Panc1 (cell line): Measurements from ENCODE around the gene YDJC. TPM values are rescaled to one million over a fixed set of nuclear protein-coding genes. Genes with fewer than 3 reads are reported as not detected.

Experiments
- ATAC-seq: fragments of 200-7000 bp; cut with Tn5 transposase; 2 replicates; pipeline ENCODE4 v1.9.1; 2020; ENCODE audit warnings: mild to moderate bottlenecking, moderate library complexity
- BruUV-seq: library from RNA; stranded (reverse); fragments of 400-500 nt; replicated peaks from 2 replicates; lab custom pipeline; 2021; lab: Mats Ljungman, UMichigan
- CTCF ChIA-PET: fragments of 300-600 bp; sonication (Branson Sonifier 250); formaldehyde crosslinking; loops from one replicate; lab custom pipeline; 2022; ENCODE audit warnings: antibody characterized with exemption; lab: Charles Lee
- POLR2A ChIA-PET: fragments of 300-600 bp; sonication (Branson Sonifier 250); formaldehyde crosslinking; loops from one replicate; lab custom pipeline; 2022; ENCODE audit warnings: antibody characterized with exemption; lab: Charles Lee
- DNase-seq: peaks from one replicate; pipeline ENCODE4 v3.0.0-alpha.2; 2010; ENCODE audit warnings: low read depth, low spot score
- H3K27ac ChIP-seq: 2 replicates; pipeline ENCODE4 v1.5.1; 2011; ENCODE audit warnings: mild to moderate bottlenecking, low read length, inconsistent platforms
- H3K27me3 ChIP-seq: fragments of 200-500 bp; sonication (Bioruptor generic); 2 replicates; pipeline ENCODE4 v1.6.0; 2014; ENCODE audit warnings: low read length, inconsistent platforms; ENCODE audit not compliant: control insufficient read depth, insufficient read depth
- H3K36me3 ChIP-seq: fragments of 200-500 bp; sonication (Bioruptor generic); 2 replicates; pipeline ENCODE4 v1.5.1; 2014; ENCODE audit warnings: inconsistent platforms, mild to moderate bottlenecking, low read length, moderate library complexity; ENCODE audit not compliant: control insufficient read depth, insufficient read depth
- H3K4me1 ChIP-seq: 2 replicates; pipeline ENCODE4 v1.5.1; 2011; ENCODE audit warnings: inconsistent platforms, mild to moderate bottlenecking, low read length, moderate library complexity; ENCODE audit not compliant: control insufficient read depth, insufficient read depth
- H3K4me3 ChIP-seq, 2 experiments: 2 replicates each; pipeline ENCODE4 v1.5.1; 2011 to 2012; ENCODE audit warnings: low read depth in 2 of 2, low read length in 2 of 2, mild to moderate bottlenecking in 2 of 2, inconsistent platforms in 1 of 2, moderate library complexity in 1 of 2
- H3K9me3 ChIP-seq: fragments of 200-500 bp; sonication (Bioruptor generic); 2 replicates; pipeline ENCODE4 v1.5.1; 2014; ENCODE audit warnings: low read depth, mild to moderate bottlenecking, inconsistent platforms, low read length, moderate library complexity; ENCODE audit not compliant: control insufficient read depth, insufficient read depth
- CTCF ChIP-seq: fragments of 450-650 bp; IDR thresholded peaks from 2 replicates; pipeline ENCODE4 v1.5.1; 2017; ENCODE audit warnings: mild to moderate bottlenecking
- POLR2AphosphoS5 ChIP-seq: IDR thresholded peaks from 2 replicates; pipeline ENCODE4 v1.6.1; 2012; ENCODE audit warnings: mild to moderate bottlenecking, low read depth, low read length, moderate library complexity
- REST ChIP-seq, 2 experiments: IDR thresholded peaks; 2 replicates each; pipeline ENCODE4 v1.6.1; 2011 to 2012; ENCODE audit warnings: low read depth in 2 of 2, control low read depth in 1 of 2, low read length in 1 of 2, mild to moderate bottlenecking in 1 of 2, moderate library complexity in 1 of 2; ENCODE audit not compliant: insufficient read depth in 1 of 2
- SIN3A ChIP-seq: IDR thresholded peaks from 2 replicates; pipeline ENCODE4 v1.6.1; 2012; ENCODE audit warnings: low read depth, mild to moderate bottlenecking, low read length, moderate library complexity, borderline replicate concordance; ENCODE audit not compliant: insufficient read depth
- TCF7L2 ChIP-seq: IDR thresholded peaks from 2 replicates; pipeline ENCODE4 v1.6.1; 2011; ENCODE audit warnings: mild to moderate bottlenecking, low read depth, low read length, inconsistent platforms
- in situ Hi-C: cut with HindIII; loops from 2 replicates; pipeline ENCODE4 v1.10.0; 2016; ENCODE audit warnings: low sequenced_read_pairs, low pct_unique_long_range_greater_than_20kb
- intact Hi-C: fragments of 100-400 bp; cut with micrococcal nuclease; formaldehyde crosslinking; loops from one replicate; pipeline ENCODE4 v1.10.0; 2022; ENCODE audit not compliant: unreplicated experiment
- total RNA-seq: library from RNA; stranded (reverse); gene quantifications from one replicate; pipeline ENCODE4 v1.2.1, GENCODE V29; 2021; ENCODE audit not compliant: unreplicated experiment

Gene YDJC
- total RNA-seq, 1 experiment from 2014 or later, result 60.6 TPM

DNA sequence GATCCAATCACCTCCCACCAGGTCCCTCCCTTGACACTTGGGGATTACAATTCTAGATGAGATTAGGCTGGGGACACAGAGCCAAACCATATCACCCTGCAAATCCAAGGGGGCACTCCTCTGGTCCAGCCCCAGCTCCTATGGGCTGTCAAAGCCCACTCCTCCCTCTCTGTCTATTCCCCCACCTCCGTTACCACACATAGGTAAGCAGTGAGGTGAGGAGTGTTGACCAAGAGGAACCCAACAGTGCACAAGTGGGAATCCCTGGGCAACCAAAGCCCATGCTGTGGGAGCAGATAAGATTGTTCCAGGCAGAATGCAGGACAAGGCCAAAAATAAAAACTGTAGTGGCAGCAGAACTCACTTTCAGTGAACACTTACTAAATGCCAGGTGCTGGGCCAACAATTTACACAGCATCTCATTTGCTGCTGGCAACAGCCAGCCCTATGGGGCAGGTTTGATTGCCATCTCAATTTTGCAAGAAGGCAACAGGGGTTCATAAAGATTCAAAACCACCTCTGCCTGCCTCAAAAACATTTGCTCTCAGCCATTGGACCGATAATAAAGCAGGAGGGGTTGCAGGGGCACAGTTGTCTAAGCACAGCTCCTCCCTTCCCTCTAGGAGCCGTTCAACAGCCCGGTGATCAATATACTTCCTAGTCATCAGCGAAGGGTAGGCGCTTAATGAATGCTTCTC is 21.1 kb upstream of the YDJC start:
- H3K27me3 ChIP-seq, result no peaks in the 10 kb centered on the region
- ATAC-seq, result peak; percentile 3; the same call in 1 of the 2 replicates
- TF ChIP-seq CTCF (no peak), POLR2AphosphoS5 (no peak), TCF7L2 (no peak), SIN3A (no peak), REST (IDR thresholded peaks at IDR 0.05; ENCODE audit: insufficient read depth in 1 of 2, low read depth in 2 of 2, low read length in 1 of 2) (no peak)
- H3K4me1 ChIP-seq, result no peaks in the 10 kb centered on the region
- ChIA-PET POLR2A (no interaction called here), CTCF (no interaction called here)
- peak overlapping the region; percentile 64 to 69 for H3K4me3 ChIP-seq
- H3K27ac ChIP-seq, result peak overlapping the region; percentile 75
- no TSS peak for BruUV-seq
- H3K9me3 ChIP-seq, result no peaks in the 10 kb centered on the region
- in situ Hi-C loops, result no loop called here
- no peak for DNase-seq
- intact Hi-C loops, result no loop called here
- H3K36me3 ChIP-seq, result no peaks in the 10 kb centered on the region

DNA sequence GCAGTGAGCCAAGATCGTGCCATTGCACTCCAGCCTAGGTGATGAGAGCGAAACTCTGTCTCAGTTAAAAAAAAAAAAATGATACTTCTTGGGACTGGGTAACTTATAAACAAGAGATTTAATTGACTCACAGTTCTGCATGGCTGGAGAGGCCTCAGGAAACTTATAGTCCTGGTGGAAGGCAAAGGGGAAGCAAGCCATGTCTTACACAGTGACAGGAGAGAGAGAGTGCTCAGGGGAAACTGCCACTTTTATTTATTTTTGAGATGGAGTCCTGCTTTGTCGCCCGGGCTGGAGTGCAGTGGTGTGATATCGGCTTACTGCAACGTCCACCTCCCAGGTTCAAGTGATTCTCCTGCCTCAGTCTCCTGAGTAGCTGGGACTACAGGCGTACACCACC is 20.5 kb upstream of the YDJC start:
- BruUV-seq, result no TSS peak
- no peak for DNase-seq
- no peak for TF ChIP-seq REST (IDR thresholded peaks at IDR 0.05; ENCODE audit: insufficient read depth in 1 of 2, low read depth in 2 of 2, low read length in 1 of 2)
- TF ChIP-seq SIN3A, result no peak
- TF ChIP-seq TCF7L2, result no peak
- TF ChIP-seq POLR2AphosphoS5, result no peak
- TF ChIP-seq CTCF, result no peak
- H3K4me3 ChIP-seq, result no peak overlapping the region
- H3K9me3 ChIP-seq, result no peaks in the 10 kb centered on the region
- POLR2A ChIA-PET, result no interaction called here
- no peak for ATAC-seq
- no peaks in the 10 kb centered on the region for H3K4me1 ChIP-seq
- H3K27me3 ChIP-seq, result no peaks in the 10 kb centered on the region
- no peaks in the 10 kb centered on the region for H3K36me3 ChIP-seq
- H3K27ac ChIP-seq, result no peak overlapping the region
- CTCF ChIA-PET, result no interaction called here
- in situ Hi-C loops, result no loop called here
- intact Hi-C loops, result no loop called here
